Central memory CD8-positive, alpha-beta T cell (primary cell): ENCODE measurements around the gene ABHD17B.
"Not testable (repeated sequence)": the region's sequence is repeated elsewhere in the genome, so short reads cannot be mapped to it uniquely, and the experiment has no call there.

Source experiments
- ATAC-seq: fragments of 150-1000 bp; cut with Tn5 transposase; replicated peaks from 2 replicates; pipeline ENCODE4 v1.10.0; 2022; ENCODE audit warnings: mild to moderate bottlenecking, moderate FRiP score, moderate number of reproducible peaks; ENCODE audit not compliant: poor library complexity, severe bottlenecking; ENCODE audit errors: extremely low read depth
- DNase-seq, 2 donors: peaks; one replicate each; pipeline ENCODE4 v3.0.0; 2021; ENCODE audit warnings: low spot score in 2 of 2
- H3K27ac Mint-ChIP-seq: one replicate; pipeline ENCODE4 v1.8.0; 2022; ENCODE audit warnings: low read depth, mild to moderate bottlenecking, moderate library complexity, mixed read lengths
- H3K27me3 Mint-ChIP-seq: one replicate; pipeline ENCODE4 v1.8.0; 2022; ENCODE audit warnings: mixed read lengths
- H3K36me3 Mint-ChIP-seq: one replicate; pipeline ENCODE4 v1.8.0; 2022; ENCODE audit warnings: mild to moderate bottlenecking, moderate library complexity, mixed read lengths; ENCODE audit not compliant: insufficient read depth
- H3K4me1 Mint-ChIP-seq: one replicate; pipeline ENCODE4 v1.8.0; 2022; ENCODE audit warnings: mixed read lengths
- H3K4me3 Mint-ChIP-seq: one replicate; pipeline ENCODE4 v1.8.0; 2022; ENCODE audit warnings: mild to moderate bottlenecking, moderate library complexity, mixed read lengths
- H3K9me3 Mint-ChIP-seq: one replicate; pipeline ENCODE4 v1.8.0; 2022; ENCODE audit warnings: mixed read lengths

Gene ABHD17B

GRCh38 chr9:71911061-71911907 lies at the start of gene ABHD17B, which contains the start of gene C9orf85:
Gene ABHD17B (minus strand): TSS chr9:71911193. CDS start chr9:71875080, 36,113 bp downstream.
Gene C9orf85 (plus strand): TSS chr9:71911639. CDS start chr9:71911735, 96 bp downstream.
- Mint-ChIP-seq H3K4me1 (peaks cover 67% of the 10 kb centered on the region), H3K9me3 (no peaks in the 10 kb centered on the region), H3K27me3 (no peaks in the 10 kb centered on the region), H3K36me3 (peaks cover 19% of the 10 kb centered on the region), H3K27ac (peak within 1 kb of the TSS; percentile 94), H3K4me3 (peak within 1 kb of the TSS; percentile 99)
- ATAC-seq: peak; percentile 93
- peak; percentile 88 to 93 for DNase-seq

GRCh38 chr9:71955300-71955915 lies 44.4 kb upstream of the ABHD17B start:
- Mint-ChIP-seq H3K4me1 (peaks cover 5% of the 10 kb centered on the region), H3K4me3 (no peak overlapping the region), H3K27me3 (no peaks in the 10 kb centered on the region), H3K27ac (no peak overlapping the region), H3K36me3 (peaks cover 5% of the 10 kb centered on the region), H3K9me3 (no peaks in the 10 kb centered on the region)
- no peak for DNase-seq
- ATAC-seq: no peak

DNA sequence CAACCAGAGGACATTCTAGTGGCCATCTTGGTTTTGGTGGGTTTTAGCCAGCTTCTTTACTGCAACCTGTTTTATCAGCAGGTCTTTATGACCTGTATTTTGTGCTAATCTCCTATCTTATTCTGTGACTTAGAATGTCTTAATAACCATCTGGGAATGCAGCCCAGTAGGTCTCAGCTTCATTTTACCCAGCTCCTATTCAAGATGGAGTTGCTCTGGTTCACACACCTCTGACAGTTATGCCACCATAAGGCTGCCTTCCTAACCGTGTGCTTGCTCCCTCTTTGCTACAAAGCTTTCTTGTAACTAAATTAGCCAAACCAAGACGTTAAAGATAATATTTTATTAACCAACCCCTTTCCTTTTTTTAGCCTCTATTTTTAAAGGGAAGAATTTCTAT lies 43.7 kb upstream of the ABHD17B start:
- not testable (repeated sequence) for DNase-seq, H3K27ac Mint-ChIP-seq, H3K4me3 Mint-ChIP-seq, H3K4me1 Mint-ChIP-seq, H3K27me3 Mint-ChIP-seq, H3K36me3 Mint-ChIP-seq, ATAC-seq, H3K9me3 Mint-ChIP-seq

- peaks cover 27% of the 10 kb centered on the region for H3K4me1 Mint-ChIP-seq
- H3K27me3 Mint-ChIP-seq: no peaks in the 10 kb centered on the region
- DNase-seq (no peak), ATAC-seq (no peak)
- peaks cover 14% of the 10 kb centered on the region for H3K36me3 Mint-ChIP-seq
- no peak overlapping the region for H3K4me3 Mint-ChIP-seq
- peak overlapping the region; percentile 20 for H3K27ac Mint-ChIP-seq
- H3K9me3 Mint-ChIP-seq: no peaks in the 10 kb centered on the region
These were observed 33.9 kb upstream of the ABHD17B start for GRCh38 chr9:71944754-71945375.

GRCh38 chr9:71941998-71942567 lies 31.1 kb upstream of the ABHD17B start:
- peaks cover 31% of the 10 kb centered on the region for H3K4me1 Mint-ChIP-seq
- ATAC-seq: no peak
- no peak for DNase-seq
- H3K9me3 Mint-ChIP-seq: no peaks in the 10 kb centered on the region
- H3K4me3 Mint-ChIP-seq: no peak overlapping the region
- H3K27ac Mint-ChIP-seq: no peak overlapping the region
- H3K27me3 Mint-ChIP-seq: no peaks in the 10 kb centered on the region
- peaks cover 5% of the 10 kb centered on the region for H3K36me3 Mint-ChIP-seq

DNA sequence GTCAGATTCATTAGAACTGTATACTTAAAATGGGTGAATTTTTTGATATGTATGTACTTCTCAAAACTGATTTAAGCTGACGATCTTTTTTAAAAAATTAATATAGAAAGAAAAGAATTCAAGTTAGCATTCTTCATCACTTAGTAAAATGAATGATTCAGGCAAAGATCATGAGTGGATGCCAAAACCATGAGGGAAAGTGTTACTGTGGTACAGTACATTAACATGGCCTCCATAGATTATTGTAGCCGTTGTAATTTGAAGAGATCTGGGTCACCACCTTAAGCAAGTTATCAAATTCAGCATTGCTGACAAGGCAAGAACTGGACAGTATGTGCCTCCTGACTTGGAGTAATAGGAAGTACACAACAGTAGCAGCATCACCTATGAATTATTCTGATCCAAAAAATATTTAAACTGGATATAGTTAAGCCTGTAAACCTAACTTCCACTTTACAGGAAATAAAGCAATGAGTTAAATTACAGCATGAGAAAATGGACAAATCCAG lies 30.1 kb upstream of the ABHD17B start:
- H3K9me3 Mint-ChIP-seq: no peaks in the 10 kb centered on the region
- DNase-seq: no peak
- no peak for ATAC-seq
- H3K4me3 Mint-ChIP-seq: no peak overlapping the region
- H3K36me3 Mint-ChIP-seq: peaks cover 5% of the 10 kb centered on the region
- peak overlapping the region; percentile 8 for H3K27ac Mint-ChIP-seq
- H3K27me3 Mint-ChIP-seq: no peaks in the 10 kb centered on the region
- H3K4me1 Mint-ChIP-seq: peaks cover 36% of the 10 kb centered on the region

GRCh38 chr9:71937898-71938297 lies 26.9 kb upstream of the ABHD17B start:
- Mint-ChIP-seq H3K9me3 (no peaks in the 10 kb centered on the region), H3K36me3 (peaks cover 5% of the 10 kb centered on the region), H3K27me3 (no peaks in the 10 kb centered on the region), H3K4me3 (no peak overlapping the region), H3K27ac (no peak overlapping the region), H3K4me1 (peaks cover 36% of the 10 kb centered on the region)
- ATAC-seq: no peak
- no peak for DNase-seq

DNA sequence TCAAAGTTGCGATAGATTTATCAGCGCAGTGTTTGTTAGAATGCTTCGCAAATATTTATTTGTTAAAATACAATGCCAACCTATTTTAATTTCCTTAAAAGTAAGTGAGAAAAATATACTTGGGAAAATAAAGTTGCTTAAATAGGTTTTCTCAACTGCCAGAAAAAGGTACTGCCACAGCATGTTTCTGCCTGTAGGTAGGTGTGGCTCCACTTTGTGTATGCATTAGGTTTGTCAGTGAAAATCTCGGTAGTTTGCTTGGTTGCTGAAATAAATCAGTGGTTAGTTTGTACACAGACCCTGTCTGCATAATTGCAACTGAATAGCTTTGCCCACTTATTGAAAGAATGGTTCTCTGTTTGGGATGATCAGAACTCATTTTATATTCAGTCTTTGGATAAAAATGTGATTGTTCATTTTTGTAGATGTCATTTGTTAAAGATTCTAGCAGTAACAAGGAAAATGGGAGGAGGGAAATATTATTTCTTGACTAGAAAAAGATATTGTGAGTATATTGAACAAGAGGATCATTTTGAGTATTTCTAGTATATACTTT lies 26.2 kb upstream of the ABHD17B start:
- no peaks in the 10 kb centered on the region for H3K27me3 Mint-ChIP-seq
- no peak for DNase-seq
- no peak for ATAC-seq
- no peak overlapping the region for H3K27ac Mint-ChIP-seq
- H3K9me3 Mint-ChIP-seq: no peaks in the 10 kb centered on the region
- H3K4me1 Mint-ChIP-seq: peaks cover 39% of the 10 kb centered on the region
- peaks cover 5% of the 10 kb centered on the region for H3K36me3 Mint-ChIP-seq
- no peak overlapping the region for H3K4me3 Mint-ChIP-seq

- no peak for ATAC-seq
- Mint-ChIP-seq H3K9me3 (no peaks in the 10 kb centered on the region), H3K4me1 (peaks cover 28% of the 10 kb centered on the region), H3K27ac (peak overlapping the region; percentile 33), H3K4me3 (no peak overlapping the region), H3K36me3 (peaks cover 5% of the 10 kb centered on the region), H3K27me3 (no peaks in the 10 kb centered on the region)
- DNase-seq: no peak
These were observed 25.1 kb upstream of the ABHD17B start for GRCh38 chr9:71936066-71936465.

DNA sequence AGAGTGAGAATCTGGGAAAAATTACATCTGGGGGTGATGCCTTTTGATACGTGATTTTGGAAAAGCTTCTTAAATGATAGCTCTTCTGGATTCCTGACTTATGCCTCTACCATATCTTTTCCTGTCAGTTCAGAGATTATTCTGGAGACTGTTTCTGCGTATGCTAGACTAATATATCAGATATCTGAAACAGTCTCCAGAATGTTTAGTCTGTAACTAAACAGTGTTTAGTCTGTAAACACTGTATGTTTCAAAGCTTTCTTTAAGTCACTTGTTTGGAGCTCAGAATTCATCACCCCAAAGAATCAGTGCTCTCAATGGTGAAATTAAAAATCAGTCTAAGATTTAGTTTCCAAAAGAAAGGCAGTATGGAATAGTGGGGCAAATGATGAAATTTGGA lies 20.2 kb upstream of the ABHD17B start:
- DNase-seq (no peak), ATAC-seq (no peak)
- H3K36me3 Mint-ChIP-seq: no peaks in the 10 kb centered on the region
- H3K27ac Mint-ChIP-seq: no peak overlapping the region
- H3K4me1 Mint-ChIP-seq: peaks cover 14% of the 10 kb centered on the region
- no peak overlapping the region for H3K4me3 Mint-ChIP-seq
- H3K27me3 Mint-ChIP-seq: no peaks in the 10 kb centered on the region
- no peaks in the 10 kb centered on the region for H3K9me3 Mint-ChIP-seq

DNA sequence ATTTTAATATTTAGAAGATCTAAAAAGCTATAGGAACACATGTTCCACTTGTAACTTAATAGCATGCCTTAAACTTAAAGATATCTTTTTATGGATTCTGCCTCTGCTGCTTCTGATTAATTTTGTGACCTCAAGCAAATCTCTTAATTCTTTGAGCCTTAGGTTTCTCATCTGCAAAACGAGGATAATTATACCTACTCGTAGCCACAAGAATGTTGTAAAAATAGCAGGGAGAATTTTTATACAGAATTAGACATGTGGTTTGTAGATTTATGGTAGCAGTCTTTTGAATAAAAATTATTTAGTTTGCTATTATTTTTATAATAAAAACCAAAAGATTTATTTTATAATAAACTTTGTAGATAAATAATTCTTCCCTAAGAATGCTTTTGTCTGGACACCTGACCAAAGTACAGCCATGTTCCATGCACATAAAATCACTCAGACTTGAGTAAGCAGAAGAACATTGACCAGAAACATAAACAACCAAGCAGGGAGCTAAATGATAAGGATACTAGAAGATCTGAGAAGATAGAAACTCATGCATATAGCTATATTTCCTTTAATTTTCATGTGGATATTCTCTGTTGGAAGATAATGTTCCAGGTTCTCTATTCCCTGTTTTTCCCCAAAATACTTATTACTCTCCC lies 18.9 kb upstream of the ABHD17B start:
- Mint-ChIP-seq H3K4me1 (peaks cover 8% of the 10 kb centered on the region), H3K27me3 (no peaks in the 10 kb centered on the region), H3K36me3 (no peaks in the 10 kb centered on the region), H3K9me3 (no peaks in the 10 kb centered on the region), H3K4me3 (no peak overlapping the region), H3K27ac (no peak overlapping the region)
- DNase-seq: no peak
- ATAC-seq: no peak

- Mint-ChIP-seq H3K4me3 (no peak overlapping the region), H3K36me3 (peaks cover under 1% of the 10 kb centered on the region), H3K27me3 (no peaks in the 10 kb centered on the region), H3K27ac (no peak overlapping the region), H3K4me1 (peaks cover 10% of the 10 kb centered on the region), H3K9me3 (no peaks in the 10 kb centered on the region)
- DNase-seq (no peak), ATAC-seq (no peak)
These were observed 18.2 kb upstream of the ABHD17B start for GRCh38 chr9:71929223-71929622.
